Measurements from ENCODE around the gene RPE65. TPM values are rescaled to one million over a fixed set of nuclear protein-coding genes. Genes with fewer than 3 reads are reported as not detected.

RPE65 gene
- not detected for total RNA-seq

- peaks cover 4% of the 10 kb centered on the region for H3K27me3 Mint-ChIP-seq
- H3K36me3 Mint-ChIP-seq (ENCODE audit: low read depth) = no peaks in the 10 kb centered on the region
- ATAC-seq (no peak), DNase-seq (no peak)
- no peaks in the 10 kb centered on the region for H3K4me1 Mint-ChIP-seq (ENCODE audit: low read depth)
- ChIA-PET CTCF (no interaction called here), POLR2A (no interaction called here)
- H3K9me3 Mint-ChIP-seq = no peaks in the 10 kb centered on the region
- no peak within 1 kb of the TSS for H3K4me3 Mint-ChIP-seq
- H3K27ac Mint-ChIP-seq = no peak within 1 kb of the TSS
- no peak for TF ChIP-seq CTCF (IDR thresholded peaks at IDR 0.05)
- intact Hi-C loops (cut with micrococcal nuclease) = no loop called here
Measured at GRCh38 chr1:68449901-68450300, at the start of gene RPE65. Gene RPE65 (minus strand): TSS chr1:68449954. CDS start chr1:68449905, 49 bp downstream.

- peak; percentile 9 for ATAC-seq
- ChIA-PET POLR2A (interaction anchor here (0.6 kb wide), 1 partner anchor 266 kb away, joined by 4 read pairs; no protein-coding TSS in a partner anchor), CTCF (interaction anchor here (0.8 kb wide), 1 partner anchor 17 kb away, joined by 3 read pairs; no protein-coding TSS in a partner anchor)
Measured at GRCh38 chr1:68497358-68497698, 47.6 kb upstream of the RPE65 start.

GRCh38 chr1:68496680-68497357 is 47.1 kb upstream of the RPE65 start, which contains the start of gene DEPDC1:
Gene DEPDC1 (minus strand): TSS chr1:68497082. CDS start chr1:68496999, 83 bp downstream.
- intact Hi-C loops (cut with micrococcal nuclease) = no loop called here
- Mint-ChIP-seq H3K27ac (peak within 1 kb of the TSS; percentile 43), H3K4me3 (peak within 1 kb of the TSS; percentile 83), H3K4me1 (ENCODE audit: low read depth) (peaks cover 9% of the 10 kb centered on the region), H3K36me3 (ENCODE audit: low read depth) (peaks cover 2% of the 10 kb centered on the region), H3K9me3 (peaks cover 2% of the 10 kb centered on the region), H3K27me3 (peaks cover 29% of the 10 kb centered on the region)
- ChIA-PET POLR2A (interaction anchor here (0.6 kb wide), 1 partner anchor 265 kb away, joined by 4 read pairs; no protein-coding TSS in a partner anchor), CTCF (interaction anchor here (0.8 kb wide), 1 partner anchor 17 kb away, joined by 3 read pairs; no protein-coding TSS in a partner anchor)
- TF ChIP-seq CTCF (IDR thresholded peaks at IDR 0.05) = no peak
- DNase-seq (peak; percentile 82), ATAC-seq (peak; percentile 95)

More at GRCh38 chr1:68497358-68497698, 47.6 kb upstream of the RPE65 start:
- no peak overlapping the region for H3K27ac Mint-ChIP-seq
- H3K4me1 Mint-ChIP-seq (ENCODE audit: low read depth) = peaks cover 9% of the 10 kb centered on the region
- intact Hi-C loops (cut with micrococcal nuclease) = no loop called here
- H3K4me3 Mint-ChIP-seq = peak overlapping the region; percentile 83
- TF ChIP-seq CTCF (IDR thresholded peaks at IDR 0.05) = no peak
- H3K36me3 Mint-ChIP-seq (ENCODE audit: low read depth) = peaks cover 2% of the 10 kb centered on the region
- peaks cover 29% of the 10 kb centered on the region for H3K27me3 Mint-ChIP-seq
- no peak for DNase-seq
- peaks cover 2% of the 10 kb centered on the region for H3K9me3 Mint-ChIP-seq

DNA sequence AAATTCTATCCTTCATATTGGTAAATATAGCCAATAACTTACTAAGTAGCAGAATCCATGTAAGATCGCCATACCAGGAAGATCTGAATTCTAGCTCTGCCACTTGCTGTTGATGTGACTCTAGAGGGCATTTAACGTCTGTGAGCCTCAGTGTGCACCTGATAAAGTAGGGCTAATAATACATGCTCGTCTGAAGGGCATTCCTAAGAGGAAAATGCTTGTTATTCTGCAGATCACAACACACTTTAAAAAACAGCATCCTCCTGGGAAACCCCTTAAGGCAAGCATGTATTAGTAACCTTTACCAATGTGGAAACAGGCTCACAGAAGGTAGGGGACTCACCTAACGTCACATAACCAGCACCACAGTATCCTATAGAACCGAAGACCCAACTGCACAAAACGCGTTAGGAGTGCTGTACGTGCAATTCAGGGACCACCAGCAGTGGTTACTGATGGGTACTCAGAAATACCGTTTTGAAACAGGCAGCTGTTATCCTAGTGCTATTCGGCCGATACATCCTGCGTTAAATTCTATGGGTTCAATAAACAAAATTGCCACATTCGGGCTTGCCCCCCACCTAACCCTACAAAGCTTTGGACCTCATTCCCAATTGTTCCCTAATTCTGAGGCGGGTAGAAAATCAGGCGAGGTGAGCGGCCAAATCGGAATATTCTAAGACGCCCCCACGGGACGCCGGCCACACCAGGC is 46.4 kb upstream of the RPE65 start:
- H3K4me1 Mint-ChIP-seq (ENCODE audit: low read depth) = peaks cover 9% of the 10 kb centered on the region
- peak overlapping the region; percentile 83 for H3K4me3 Mint-ChIP-seq
- DNase-seq (peak; percentile 5), ATAC-seq (peak; percentile 41)
- intact Hi-C loops (cut with micrococcal nuclease) = no loop called here
- POLR2A ChIA-PET = no interaction called here
- peak overlapping the region; percentile 43 for H3K27ac Mint-ChIP-seq
- TF ChIP-seq CTCF (IDR thresholded peaks at IDR 0.05) = no peak
- CTCF ChIA-PET = no interaction called here
- H3K27me3 Mint-ChIP-seq = peaks cover 27% of the 10 kb centered on the region
- no peaks in the 10 kb centered on the region for H3K9me3 Mint-ChIP-seq
- peaks cover 2% of the 10 kb centered on the region for H3K36me3 Mint-ChIP-seq (ENCODE audit: low read depth)

- Mint-ChIP-seq H3K27ac (no peak overlapping the region), H3K36me3 (ENCODE audit: low read depth) (peaks cover 8% of the 10 kb centered on the region)
- CTCF ChIA-PET = no interaction called here
Measured at GRCh38 chr1:68495532-68495931, 45.8 kb upstream of the RPE65 start.

More at GRCh38 chr1:68495532-68495931, 45.8 kb upstream of the RPE65 start:
- H3K4me3 Mint-ChIP-seq = peak overlapping the region; percentile 83
- DNase-seq (no peak), ATAC-seq (no peak)
- TF ChIP-seq CTCF (IDR thresholded peaks at IDR 0.05) = no peak
- POLR2A ChIA-PET = no interaction called here
- intact Hi-C loops (cut with micrococcal nuclease) = no loop called here
- peaks cover 9% of the 10 kb centered on the region for H3K4me1 Mint-ChIP-seq (ENCODE audit: low read depth)
- peaks cover 27% of the 10 kb centered on the region for H3K27me3 Mint-ChIP-seq
- no peaks in the 10 kb centered on the region for H3K9me3 Mint-ChIP-seq

Data from activated CD8-positive, alpha-beta T cell treated with anti-CD3 and anti-CD28 coated beads for 36 hours (primary cell).